ENCODE measurements around the gene RHBDF2.
"Not testable (repeated sequence)": the region's sequence is repeated elsewhere in the genome, so short reads cannot be mapped to it uniquely, and the experiment has no call there.

RHBDF2 gene

GRCh38 chr17:76538941-76539570, 37.8 kb upstream of the RHBDF2 start:
- H3K4me3 ChIP-seq (ENCODE audit: low read length), result no peak overlapping the region
- no peak for DNase-seq (ENCODE audit: low read depth, low spot score)

- DNase-seq (ENCODE audit: low read depth, low spot score), result no peak
Measured at GRCh38 chr17:76538281-76538931, 37.2 kb upstream of the RHBDF2 start.

GRCh38 chr17:76537578-76538280, 36.5 kb upstream of the RHBDF2 start, which contains the start of gene CYGB:
Gene CYGB (minus strand): TSS chr17:76537709. CDS start chr17:76537542, 167 bp downstream.
- no peak for DNase-seq (ENCODE audit: low read depth, low spot score)
- no peak within 1 kb of the TSS for H3K4me3 ChIP-seq (ENCODE audit: low read length)

More at GRCh38 chr17:76538281-76538931, 37.2 kb upstream of the RHBDF2 start:
- H3K4me3 ChIP-seq (ENCODE audit: low read length), result no peak overlapping the region

GRCh38 chr17:76537288-76537577, 36.0 kb upstream of the RHBDF2 start:
- no peak for DNase-seq (ENCODE audit: low read depth, low spot score)
- H3K4me3 ChIP-seq (ENCODE audit: low read length), result no peak overlapping the region

GRCh38 chr17:76536511-76537287, 35.5 kb upstream of the RHBDF2 start:
- no peak overlapping the region for H3K4me3 ChIP-seq (ENCODE audit: low read length)
- DNase-seq (ENCODE audit: low read depth, low spot score), result no peak

- DNase-seq (ENCODE audit: low read depth, low spot score), result no peak
- H3K4me3 ChIP-seq (ENCODE audit: low read length), result no peak overlapping the region
Measured at GRCh38 chr17:76535788-76536510, 34.7 kb upstream of the RHBDF2 start.

GRCh38 chr17:76534831-76535732, 33.9 kb upstream of the RHBDF2 start:
- DNase-seq (ENCODE audit: low read depth, low spot score), result no peak
- no peak overlapping the region for H3K4me3 ChIP-seq (ENCODE audit: low read length)

GRCh38 chr17:76533640-76534359, 32.6 kb upstream of the RHBDF2 start:
- H3K4me3 ChIP-seq (ENCODE audit: low read length); DNase-seq (ENCODE audit: low read depth, low spot score): not testable (repeated sequence)

- H3K4me3 ChIP-seq (ENCODE audit: low read length), result no peak overlapping the region
- no peak for DNase-seq (ENCODE audit: low read depth, low spot score)
Measured at GRCh38 chr17:76532072-76532651, 30.9 kb upstream of the RHBDF2 start.

GRCh38 chr17:76531486-76532038, 30.3 kb upstream of the RHBDF2 start:
- no peak overlapping the region for H3K4me3 ChIP-seq (ENCODE audit: low read length)
- no peak for DNase-seq (ENCODE audit: low read depth, low spot score)

GRCh38 chr17:76530811-76531485, 29.7 kb upstream of the RHBDF2 start:
- no peak for DNase-seq (ENCODE audit: low read depth, low spot score)
- H3K4me3 ChIP-seq (ENCODE audit: low read length), result no peak overlapping the region

- no peak overlapping the region for H3K4me3 ChIP-seq (ENCODE audit: low read length)
Measured at GRCh38 chr17:76530095-76530723, 29.0 kb upstream of the RHBDF2 start.

GRCh38 chr17:76529224-76530094, 28.2 kb upstream of the RHBDF2 start:
- no peak overlapping the region for H3K4me3 ChIP-seq (ENCODE audit: low read length)
- no peak for DNase-seq (ENCODE audit: low read depth, low spot score)

More at GRCh38 chr17:76530095-76530723, 29.0 kb upstream of the RHBDF2 start:
- no peak for DNase-seq (ENCODE audit: low read depth, low spot score)

- DNase-seq (ENCODE audit: low read depth, low spot score), result no peak
- H3K4me3 ChIP-seq (ENCODE audit: low read length), result no peak overlapping the region
Measured at GRCh38 chr17:76528528-76529223, 27.5 kb upstream of the RHBDF2 start.

All from Jurkat, Clone E6-1 (cell line).